ENCODE data around the gene LBR. TPM values are rescaled to one million over a fixed set of nuclear protein-coding genes. Genes with fewer than 3 reads are reported as not detected.
"Not testable (repeated sequence)": the region's sequence is repeated elsewhere in the genome, so short reads cannot be mapped to it uniquely, and the experiment has no call there.

The LBR gene
- total RNA-seq, 1 donor from 2014 or later, result 8.9 TPM

GRCh38 chr1:225389843-225390242 lies 38.0 kb downstream of the LBR start:
- Histone ChIP-seq H3K4me1 (no peaks in the 10 kb centered on the region), H3K27ac (replicated peaks) (no peak overlapping the region), H3K27me3 (ENCODE audit: low read depth) (no peaks in the 10 kb centered on the region), H3K36me3 (no peaks in the 10 kb centered on the region), H3K9me3 (replicated peaks) (no peaks in the 10 kb centered on the region), H3K4me3 (no peak overlapping the region)
- no peak for TF ChIP-seq CTCF (IDR thresholded peaks at IDR 0.05; ENCODE audit: borderline replicate concordance)
- no peak for DNase-seq
- intact Hi-C loops (cut with micrococcal nuclease), result no loop called here

GRCh38 chr1:225388372-225388771 lies 39.5 kb downstream of the LBR start:
- Histone ChIP-seq H3K27ac (replicated peaks) (no peak overlapping the region), H3K27me3 (ENCODE audit: low read depth) (no peaks in the 10 kb centered on the region), H3K9me3 (replicated peaks) (no peaks in the 10 kb centered on the region), H3K36me3 (no peaks in the 10 kb centered on the region), H3K4me3 (no peak overlapping the region), H3K4me1 (no peaks in the 10 kb centered on the region)
- intact Hi-C loops (cut with micrococcal nuclease), result no loop called here
- DNase-seq, result no peak
- TF ChIP-seq CTCF (IDR thresholded peaks at IDR 0.05; ENCODE audit: borderline replicate concordance), result no peak

GRCh38 chr1:225386860-225387259 lies 41.0 kb downstream of the LBR start:
- H3K4me3 ChIP-seq, result not testable (repeated sequence)

GRCh38 chr1:225380691-225381090 lies 47.1 kb downstream of the LBR start:
- DNase-seq, result no peak
- H3K9me3 ChIP-seq (replicated peaks), result no peaks in the 10 kb centered on the region
- H3K36me3 ChIP-seq, result no peaks in the 10 kb centered on the region
- H3K27me3 ChIP-seq (ENCODE audit: low read depth), result peaks cover 7% of the 10 kb centered on the region
- no peak overlapping the region for H3K4me3 ChIP-seq
- no peak overlapping the region for H3K27ac ChIP-seq (replicated peaks)
- intact Hi-C loops (cut with micrococcal nuclease), result no loop called here
- TF ChIP-seq CTCF (IDR thresholded peaks at IDR 0.05; ENCODE audit: borderline replicate concordance), result no peak
- H3K4me1 ChIP-seq, result no peaks in the 10 kb centered on the region

More at GRCh38 chr1:225386860-225387259, 41.0 kb downstream of the LBR start:
- H3K4me1 ChIP-seq; intact Hi-C loops (cut with micrococcal nuclease); H3K27me3 ChIP-seq (ENCODE audit: low read depth); H3K36me3 ChIP-seq; DNase-seq; H3K9me3 ChIP-seq (replicated peaks); H3K27ac ChIP-seq (replicated peaks): not testable (repeated sequence)

- Histone ChIP-seq H3K36me3 (no peaks in the 10 kb centered on the region), H3K27me3 (ENCODE audit: low read depth) (peaks cover 7% of the 10 kb centered on the region), H3K4me3 (no peak overlapping the region), H3K27ac (replicated peaks) (no peak overlapping the region), H3K9me3 (replicated peaks) (no peaks in the 10 kb centered on the region), H3K4me1 (no peaks in the 10 kb centered on the region)
- TF ChIP-seq CTCF (IDR thresholded peaks at IDR 0.05; ENCODE audit: borderline replicate concordance), result no peak
- intact Hi-C loops (cut with micrococcal nuclease), result no loop called here
- peak; percentile 22 for DNase-seq
Measured at GRCh38 chr1:225378880-225379279, 49.0 kb downstream of the LBR start.

- no peak for TF ChIP-seq CTCF (IDR thresholded peaks at IDR 0.05; ENCODE audit: borderline replicate concordance)
- H3K4me3 ChIP-seq, result no peak overlapping the region
- no peaks in the 10 kb centered on the region for H3K4me1 ChIP-seq
- no peaks in the 10 kb centered on the region for H3K36me3 ChIP-seq
- H3K9me3 ChIP-seq (replicated peaks), result no peaks in the 10 kb centered on the region
- peaks cover 16% of the 10 kb centered on the region for H3K27me3 ChIP-seq (ENCODE audit: low read depth)
- H3K27ac ChIP-seq (replicated peaks), result no peak overlapping the region
- intact Hi-C loops (cut with micrococcal nuclease), result no loop called here
- DNase-seq, result no peak
Measured at GRCh38 chr1:225374996-225375395, 52.8 kb downstream of the LBR start.

Measured in left ventricle myocardium inferior (tissue), 1 donor.